H1 (cell line): ENCODE results near the gene DCAF4. TPM values are rescaled to one million over a fixed set of nuclear protein-coding genes. Genes with fewer than 3 reads are reported as not detected.
A peak's percentile ranks its signal among the peaks of the same experiment; 100 is the strongest.

Experiments
- ASH2L ChIP-seq: fragments of 200-600, 300-600 bp; sonication (generic); IDR thresholded peaks from one replicate; pipeline ENCODE4 v1.7.1; 2017; ENCODE audit warnings: low read length
- CHD2 ChIP-seq: IDR thresholded peaks from 2 replicates; pipeline ENCODE4 v1.6.1; 2012; ENCODE audit warnings: low read length, improper control_type of control experiment
- CREB1 ChIP-seq: IDR thresholded peaks from 2 replicates; pipeline ENCODE4 v1.6.1; 2012; ENCODE audit warnings: inconsistent platforms
- E2F6 ChIP-seq: IDR thresholded peaks from 2 replicates; pipeline ENCODE4 v1.6.1; 2012; ENCODE audit warnings: inconsistent platforms
- JUN ChIP-seq: IDR thresholded peaks from 2 replicates; pipeline ENCODE4 v1.6.1; 2011; ENCODE audit warnings: low read depth, mild to moderate bottlenecking, improper control_type of control experiment, low read length
- PHF8 ChIP-seq: fragments of 200-600 bp; sonication (generic); conservative IDR thresholded peaks from 2 replicates; pipeline ENCODE4 v1.7.1; 2012; ENCODE audit warnings: low read depth, mild to moderate bottlenecking, inconsistent platforms, low read length, moderate library complexity
- POLR2AphosphoS5 ChIP-seq: IDR thresholded peaks from 2 replicates; pipeline ENCODE4 v1.6.1; 2011; ENCODE audit warnings: low read depth, low read length
- POU5F1 ChIP-seq: IDR thresholded peaks from 2 replicates; pipeline ENCODE4 v1.6.1; 2011; ENCODE audit warnings: low read depth, mild to moderate bottlenecking, low read length, moderate library complexity
- RBBP5 ChIP-seq: IDR thresholded peaks from 2 replicates; pipeline ENCODE4 v1.7.1; 2012; ENCODE audit warnings: low read depth, mild to moderate bottlenecking, inconsistent platforms, low read length, moderate library complexity, borderline replicate concordance
- SAP30 ChIP-seq: fragments of 300-600 bp; sonication (generic); IDR thresholded peaks from 2 replicates; pipeline ENCODE4 v1.7.1; 2012; ENCODE audit warnings: low read length, moderate library complexity, mild to moderate bottlenecking, inconsistent platforms; ENCODE audit not compliant: insufficient read depth, insufficient replicate concordance
- SIN3A ChIP-seq, 2 experiments: IDR thresholded peaks in 1 of 2; conservative IDR thresholded peaks in 1 of 2; 2 replicates each; pipeline ENCODE4 v1.6.1; 2011 to 2012; ENCODE audit warnings: low read length in 2 of 2, improper control_type of control experiment in 1 of 2, low read depth in 1 of 2, mild to moderate bottlenecking in 1 of 2
- SP2 ChIP-seq: IDR thresholded peaks from 2 replicates; pipeline ENCODE4 v1.6.1; 2012; ENCODE audit warnings: mild to moderate bottlenecking, low read length, inconsistent platforms
- SP4 ChIP-seq: IDR thresholded peaks from 2 replicates; pipeline ENCODE4 v1.6.1; 2012; ENCODE audit warnings: low read length, inconsistent platforms
- TAF1 ChIP-seq: IDR thresholded peaks from 2 replicates; pipeline ENCODE4 v1.6.1; 2011; ENCODE audit warnings: mild to moderate bottlenecking, low read depth, low read length
- polyA plus RNA-seq, 7 experiments: library from polyadenylated mRNA; depleted of rRNA in 3 of 7; stranded (reverse) in 5 of 7; unstranded in 2 of 7; fragments of >200 nt in 5 of 7; fragments of 200-250 nt in 2 of 7; gene quantifications; 1 replicate in 5 of 7; 2 replicates in 1 of 7; 4 replicates in 1 of 7; pipeline versions ENCODE4 v1.2.1 to v1.2.3, GENCODE V29; 2011 to 2013; ENCODE audit warnings: missing spikeins in 2 of 7, mixed read lengths in 2 of 7
- total RNA-seq: library from RNA; stranded (reverse); fragmentation: NEBNext Ultra II Directional; extraction: Animal tissue kit (Norgen Biotek cat#: 25700); gene quantifications from 2 replicates; pipeline ENCODE4 v1.2.1, GENCODE V29; 2021
- TF ChIP-seq, protein P1 (sequence below), 3 experiments: IDR thresholded peaks; 1 replicate in 2 of 3; 2 replicates in 1 of 3; pipeline versions ENCODE4 v1.5.1 to v1.6.1; 2011; ENCODE audit warnings: low read length in 3 of 3, mild to moderate bottlenecking in 3 of 3, inconsistent platforms in 2 of 3, low read depth in 1 of 3, moderate library complexity in 1 of 3; ENCODE audit not compliant: insufficient read depth in 1 of 3; ENCODE audit errors: control extremely low read depth in 1 of 3
- TF ChIP-seq, protein P2 (sequence below): IDR thresholded peaks from 2 replicates; pipeline ENCODE4 v1.6.1; 2011; ENCODE audit warnings: low read depth, mild to moderate bottlenecking, low read length; ENCODE audit not compliant: insufficient read depth

Gene DCAF4
- total and polyA plus RNA-seq, 2 of the 8 experiments (the other 6 are each of a cell fraction or from before 2014, with no cell fraction given): 17.0 to 21.1 TPM

- TF ChIP-seq PHF8 (peak; percentile 52; the same call in 1 of the 2 replicates), CREB1 (peak; percentile 75), ASH2L (peak; percentile 80), SP4 (peak; percentile 41; the same call in 1 of the 2 replicates), POU5F1 (no peak), E2F6 (peak; percentile 79), SIN3A (conservative IDR thresholded peaks at IDR 0.05 in 1 of 2, IDR thresholded peaks at IDR 0.05 in 1 of 2; ENCODE audit: low read depth in 1 of 2, low read length in 2 of 2) (peak; percentile 70 to 94; a peak in 2 of 4 replicates), RBBP5 (peak; percentile 69; the same call in 1 of the 2 replicates), POLR2AphosphoS5 (peak; percentile 56), JUN (no peak), SAP30 (peak; percentile 83), CHD2 (peak; percentile 68), TAF1 (peak; percentile 66), SP2 (peak; percentile 46)
- TF ChIP-seq, protein P1, sequence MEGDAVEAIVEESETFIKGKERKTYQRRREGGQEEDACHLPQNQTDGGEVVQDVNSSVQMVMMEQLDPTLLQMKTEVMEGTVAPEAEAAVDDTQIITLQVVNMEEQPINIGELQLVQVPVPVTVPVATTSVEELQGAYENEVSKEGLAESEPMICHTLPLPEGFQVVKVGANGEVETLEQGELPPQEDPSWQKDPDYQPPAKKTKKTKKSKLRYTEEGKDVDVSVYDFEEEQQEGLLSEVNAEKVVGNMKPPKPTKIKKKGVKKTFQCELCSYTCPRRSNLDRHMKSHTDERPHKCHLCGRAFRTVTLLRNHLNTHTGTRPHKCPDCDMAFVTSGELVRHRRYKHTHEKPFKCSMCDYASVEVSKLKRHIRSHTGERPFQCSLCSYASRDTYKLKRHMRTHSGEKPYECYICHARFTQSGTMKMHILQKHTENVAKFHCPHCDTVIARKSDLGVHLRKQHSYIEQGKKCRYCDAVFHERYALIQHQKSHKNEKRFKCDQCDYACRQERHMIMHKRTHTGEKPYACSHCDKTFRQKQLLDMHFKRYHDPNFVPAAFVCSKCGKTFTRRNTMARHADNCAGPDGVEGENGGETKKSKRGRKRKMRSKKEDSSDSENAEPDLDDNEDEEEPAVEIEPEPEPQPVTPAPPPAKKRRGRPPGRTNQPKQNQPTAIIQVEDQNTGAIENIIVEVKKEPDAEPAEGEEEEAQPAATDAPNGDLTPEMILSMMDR (IDR thresholded peaks at IDR 0.05; ENCODE audit: control extremely low read depth in 1 of 3, insufficient read depth in 1 of 3, low read depth in 1 of 3, low read length in 3 of 3): no peak
- TF ChIP-seq, protein P2, sequence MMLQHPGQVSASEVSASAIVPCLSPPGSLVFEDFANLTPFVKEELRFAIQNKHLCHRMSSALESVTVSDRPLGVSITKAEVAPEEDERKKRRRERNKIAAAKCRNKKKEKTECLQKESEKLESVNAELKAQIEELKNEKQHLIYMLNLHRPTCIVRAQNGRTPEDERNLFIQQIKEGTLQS: no peak
Measured at GRCh38 chr14:72926292-72927028, at the start of gene DCAF4 (continued).
